ENCODE results near the gene NFKBIB. TPM values are rescaled to one million over a fixed set of nuclear protein-coding genes. Genes with fewer than 3 reads are reported as not detected.
A peak's percentile ranks its signal among the peaks of the same experiment; 100 is the strongest.

Gene NFKBIB
- total RNA-seq, 1 donor from 2014 or later = 21.7 TPM

- no peaks in the 10 kb centered on the region for H3K27me3 Mint-ChIP-seq (ENCODE audit: low read depth, unreplicated experiment)
- peak within 1 kb of the TSS; percentile 96 for H3K27ac Mint-ChIP-seq (ENCODE audit: unreplicated experiment)
Observed at GRCh38 chr19:38929929-38930775, 30.4 kb downstream of the NFKBIB start, which contains the start of gene SARS2. Gene SARS2 (minus strand): TSS chr19:38930763. CDS start chr19:38930736, 27 bp downstream.

GRCh38 chr19:38930776-38931520 is 31.2 kb downstream of the NFKBIB start, which contains the start of gene MRPS12:
Gene MRPS12 (plus strand): TSS chr19:38930944. CDS start chr19:38931295, 351 bp downstream.
- DNase-seq (ENCODE audit: low read depth) (peak; percentile 95), FAIRE-seq (peak; percentile 92)
- Histone ChIP-seq H3K9me3 (ENCODE audit: insufficient read depth, low read depth, low read length) (no peaks in the 10 kb centered on the region), H2AFZ (ENCODE audit: low read depth, low read length) (peak within 1 kb of the TSS; percentile 88), H3K4me1 (ENCODE audit: insufficient read depth, low read length) (peaks cover 10% of the 10 kb centered on the region), H3K36me3 (ENCODE audit: insufficient read depth, low read length) (peaks cover 4% of the 10 kb centered on the region), H3K79me2 (ENCODE audit: insufficient read depth, low read length) (peaks cover 41% of the 10 kb centered on the region), H4K20me1 (ENCODE audit: insufficient read depth, low read length) (peaks cover 15% of the 10 kb centered on the region), H3K4me2 (ENCODE audit: low read length) (peak within 1 kb of the TSS; percentile 100), H3K27me3 (ENCODE audit: insufficient read depth, low read length) (no peaks in the 10 kb centered on the region), H3K27ac (ENCODE audit: low read depth, low read length) (peak within 1 kb of the TSS; percentile 95), H3K4me3 (ENCODE audit: insufficient read depth, low read depth, low read length) (peak within 1 kb of the TSS; percentile 95), H3K9ac (ENCODE audit: low read length) (peak within 1 kb of the TSS; percentile 95)
- Mint-ChIP-seq H3K27ac (ENCODE audit: unreplicated experiment) (peak within 1 kb of the TSS; percentile 96), H3K27me3 (ENCODE audit: low read depth, unreplicated experiment) (no peaks in the 10 kb centered on the region), H3K4me1 (ENCODE audit: low read depth, unreplicated experiment) (peaks cover 2% of the 10 kb centered on the region), H3K4me3 (ENCODE audit: unreplicated experiment) (peak within 1 kb of the TSS; percentile 98), H3K9me3 (ENCODE audit: unreplicated experiment) (peaks cover 11% of the 10 kb centered on the region), H3K36me3 (ENCODE audit: low read depth, unreplicated experiment) (peaks cover 12% of the 10 kb centered on the region)
- TF ChIP-seq CTCF (IDR thresholded peaks at IDR 0.05; ENCODE audit: insufficient read depth, low read depth, low read length) = no peak
- TF ChIP-seq EZH2 (IDR thresholded peaks at IDR 0.05; ENCODE audit: insufficient read depth, low read length) = no peak

More at GRCh38 chr19:38929929-38930775, 30.4 kb downstream of the NFKBIB start, which contains the start of gene SARS2:
- H3K27me3 ChIP-seq (ENCODE audit: insufficient read depth, low read length) = no peaks in the 10 kb centered on the region
- peak within 1 kb of the TSS; percentile 95 for H3K9ac ChIP-seq (ENCODE audit: low read length)
- peak within 1 kb of the TSS; percentile 100 for H3K4me2 ChIP-seq (ENCODE audit: low read length)
- peaks cover 4% of the 10 kb centered on the region for H3K36me3 ChIP-seq (ENCODE audit: insufficient read depth, low read length)
- H3K27ac ChIP-seq (ENCODE audit: low read depth, low read length) = peak within 1 kb of the TSS; percentile 95
- TF ChIP-seq CTCF (IDR thresholded peaks at IDR 0.05; ENCODE audit: insufficient read depth, low read depth, low read length) (peak; percentile 98), EZH2 (IDR thresholded peaks at IDR 0.05; ENCODE audit: insufficient read depth, low read length) (no peak)
- peak; percentile 75 for DNase-seq (ENCODE audit: low read depth)
- peaks cover 15% of the 10 kb centered on the region for H4K20me1 ChIP-seq (ENCODE audit: insufficient read depth, low read length)
- H3K4me3 Mint-ChIP-seq (ENCODE audit: unreplicated experiment) = peak within 1 kb of the TSS; percentile 98
- peaks cover 2% of the 10 kb centered on the region for H3K4me1 Mint-ChIP-seq (ENCODE audit: low read depth, unreplicated experiment)
- H2AFZ ChIP-seq (ENCODE audit: low read depth, low read length) = peak within 1 kb of the TSS; percentile 88
- H3K9me3 Mint-ChIP-seq (ENCODE audit: unreplicated experiment) = peaks cover 5% of the 10 kb centered on the region
- H3K4me3 ChIP-seq (ENCODE audit: insufficient read depth, low read depth, low read length) = peak within 1 kb of the TSS; percentile 95
- H3K36me3 Mint-ChIP-seq (ENCODE audit: low read depth, unreplicated experiment) = peaks cover 12% of the 10 kb centered on the region
- H3K9me3 ChIP-seq (ENCODE audit: insufficient read depth, low read depth, low read length) = no peaks in the 10 kb centered on the region
- H3K4me1 ChIP-seq (ENCODE audit: insufficient read depth, low read length) = peaks cover 10% of the 10 kb centered on the region
- peak; percentile 23 for FAIRE-seq
- peaks cover 41% of the 10 kb centered on the region for H3K79me2 ChIP-seq (ENCODE audit: insufficient read depth, low read length)
